HG03064 (cell line): ENCODE data around the gene ERBIN.

ENCODE experiments used
- ATAC-seq: cut with Tn5 transposase; IDR thresholded peaks from one replicate; pipeline ENCODE4 v1.9.1; 2021; ENCODE audit warnings: low read depth; ENCODE audit not compliant: unreplicated experiment

Gene ERBIN

GRCh38 chr5:65916636-65917035 lies 9.7 kb upstream of the ERBIN start:
- no peak for ATAC-seq

GRCh38 chr5:65919773-65920172 lies 6.6 kb upstream of the ERBIN start:
- no peak for ATAC-seq

- no peak for ATAC-seq
These were observed 3.0 kb upstream of the ERBIN start for GRCh38 chr5:65923339-65923738.

- ATAC-seq, result no peak
These were observed 1.9 kb upstream of the ERBIN start for GRCh38 chr5:65924366-65925043.

- peak; percentile 47 for ATAC-seq
These were observed 1.3 kb upstream of the ERBIN start for GRCh38 chr5:65925044-65925600.

- ATAC-seq, result peak; percentile 58
These were observed 637 bp upstream of the ERBIN start for GRCh38 chr5:65925601-65926275.

GRCh38 chr5:65926893-65927292 lies 518 bp downstream of the ERBIN start:
- ATAC-seq, result no peak

GRCh38 chr5:65927503-65928321 lies 1.3 kb downstream of the ERBIN start:
- ATAC-seq, result no peak

- no peak for ATAC-seq
These were observed 2.0 kb downstream of the ERBIN start for GRCh38 chr5:65928322-65928752.

- ATAC-seq, result no peak
These were observed 2.5 kb downstream of the ERBIN start for GRCh38 chr5:65928860-65929259.

GRCh38 chr5:65932676-65933075 lies 6.3 kb downstream of the ERBIN start:
- no peak for ATAC-seq

GRCh38 chr5:65933295-65933694 lies 6.9 kb downstream of the ERBIN start:
- ATAC-seq, result no peak

- peak; percentile 75 for ATAC-seq
These were observed 11.9 kb downstream of the ERBIN start for GRCh38 chr5:65938256-65938655.

GRCh38 chr5:65943771-65944170 lies 17.4 kb downstream of the ERBIN start:
- no peak for ATAC-seq

GRCh38 chr5:65946198-65946745 lies 19.9 kb downstream of the ERBIN start:
- ATAC-seq, result no peak

- ATAC-seq, result no peak
These were observed 21.9 kb downstream of the ERBIN start for GRCh38 chr5:65948115-65948747.

- ATAC-seq, result no peak
These were observed 25.0 kb downstream of the ERBIN start for GRCh38 chr5:65951330-65951729.

GRCh38 chr5:65952259-65952658 lies 25.9 kb downstream of the ERBIN start:
- no peak for ATAC-seq

GRCh38 chr5:65954200-65954599 lies 27.8 kb downstream of the ERBIN start:
- no peak for ATAC-seq

- no peak for ATAC-seq
These were observed 29.4 kb downstream of the ERBIN start for GRCh38 chr5:65955746-65956145.
